GM23338 (cell line): ENCODE results near the gene CFAP299. TPM values are rescaled to one million over a fixed set of nuclear protein-coding genes. Genes with fewer than 3 reads are reported as not detected.
A peak's percentile ranks its signal among the peaks of the same experiment; 100 is the strongest.
"Not testable (repeated sequence)": the region's sequence is repeated elsewhere in the genome, so short reads cannot be mapped to it uniquely, and the experiment has no call there.

ENCODE experiments used
- ATAC-seq: fragments of 200-7000 bp; cut with Tn5 transposase; 3 replicates; pipeline ENCODE4 v1.9.1; 2020
- DNase-seq: peaks from one replicate; pipeline ENCODE4 v3.0.0-alpha.2; 2015; ENCODE audit warnings: low spot score
- H2AFZ ChIP-seq: fragments of 200-600 bp; sonication (generic); 2 replicates; pipeline ENCODE4 v1.8.0; 2016; ENCODE audit warnings: antibody characterized with exemption, mild to moderate bottlenecking, moderate library complexity
- H3F3A ChIP-seq: fragments of 200-600 bp; sonication (generic); replicated peaks from 2 replicates; pipeline ENCODE4 v1.8.0; 2017; ENCODE audit warnings: antibody characterized with exemption, mixed run types, low read depth
- H3K27ac ChIP-seq: fragments of 200-600 bp; sonication (generic); 2 replicates; pipeline ENCODE4 v1.6.1; 2016; ENCODE audit warnings: low read depth
- H3K27me3 ChIP-seq: fragments of 200-600 bp; sonication (generic); 2 replicates; pipeline ENCODE4 v1.8.0; 2016; ENCODE audit warnings: mild to moderate bottlenecking, mixed run types, moderate library complexity; ENCODE audit not compliant: insufficient read depth
- H3K36me3 ChIP-seq: fragments of 200-600 bp; sonication (generic); 2 replicates; pipeline ENCODE4 v1.8.0; 2016; ENCODE audit warnings: mild to moderate bottlenecking; ENCODE audit not compliant: insufficient read depth
- H3K4me1 ChIP-seq: fragments of 200-600 bp; sonication (generic); 2 replicates; pipeline ENCODE4 v1.8.0; 2016; ENCODE audit warnings: mild to moderate bottlenecking, moderate library complexity; ENCODE audit not compliant: insufficient read depth
- H3K4me2 ChIP-seq: fragments of 200-600 bp; sonication (generic); 2 replicates; pipeline ENCODE4 v1.7.1; 2017; ENCODE audit warnings: mixed run types
- H3K4me3 ChIP-seq: fragments of 200-600 bp; sonication (generic); 2 replicates; pipeline ENCODE4 v1.6.1; 2016; ENCODE audit warnings: mixed run types
- H3K79me2 ChIP-seq: fragments of 200-600 bp; sonication (generic); replicated peaks from 2 replicates; pipeline ENCODE4 v1.8.0; 2017; ENCODE audit warnings: mild to moderate bottlenecking; ENCODE audit not compliant: insufficient read depth
- H3K9me2 ChIP-seq: fragments of 200-600 bp; sonication (generic); 2 replicates; pipeline ENCODE4 v1.8.0; 2017; ENCODE audit not compliant: insufficient read depth
- H4K20me1 ChIP-seq: fragments of 200-600 bp; sonication (generic); replicated peaks from 2 replicates; pipeline ENCODE4 v1.8.0; 2017; ENCODE audit warnings: mild to moderate bottlenecking; ENCODE audit not compliant: insufficient read depth
- H3K27ac Mint-ChIP-seq: 2 replicates; pipeline ENCODE4 v1.8.0; 2020; ENCODE audit warnings: inconsistent platforms, mild to moderate bottlenecking, moderate library complexity, mixed read lengths
- H3K27me3 Mint-ChIP-seq: 3 replicates; pipeline ENCODE4 v1.8.0; 2022; ENCODE audit warnings: low read depth, mild to moderate bottlenecking, moderate library complexity, mixed read lengths, inconsistent platforms; ENCODE audit not compliant: insufficient read depth, poor library complexity
- H3K36me3 Mint-ChIP-seq: 3 replicates; pipeline ENCODE4 v1.8.0; 2021; ENCODE audit warnings: low read depth, mild to moderate bottlenecking, inconsistent platforms, moderate library complexity, mixed read lengths
- H3K4me1 Mint-ChIP-seq: 3 replicates; pipeline ENCODE4 v1.8.0; 2020; ENCODE audit warnings: mild to moderate bottlenecking, inconsistent platforms, mixed read lengths
- H3K4me3 Mint-ChIP-seq: 3 replicates; pipeline ENCODE4 v1.8.0; 2021; ENCODE audit warnings: moderate library complexity, mild to moderate bottlenecking, inconsistent platforms, mixed read lengths
- H3K9me3 Mint-ChIP-seq: 3 replicates; pipeline ENCODE4 v1.8.0; 2020; ENCODE audit warnings: moderate library complexity, mild to moderate bottlenecking, inconsistent platforms, mixed read lengths
- CREB1 ChIP-seq: fragments of 250-450 bp; sonication (Bioruptor Pico); IDR thresholded peaks from 2 replicates; pipeline ENCODE4 v1.5.0; 2020; ENCODE audit warnings: low read depth, mild to moderate bottlenecking, moderate library complexity
- EZH2 ChIP-seq: fragments of 200-600 bp; sonication (generic); IDR thresholded peaks from one replicate; pipeline ENCODE4 v1.8.0; 2017; ENCODE audit warnings: antibody characterized with exemption, mild to moderate bottlenecking, low read depth; ENCODE audit not compliant: unreplicated experiment
- NANOG ChIP-seq: IDR thresholded peaks from 2 replicates; pipeline ENCODE4 v1.6.1; 2016; ENCODE audit warnings: antibody characterized with exemption, borderline replicate concordance
- polyA plus RNA-seq: library from polyadenylated mRNA; unstranded; fragments of >200 nt; fragmentation: Nextera tagmentation; extraction: Ambion mirVana; gene quantifications from 2 replicates; pipeline ENCODE4 v1.2.1, GENCODE V29; 2016
- total RNA-seq: library from RNA; depleted of rRNA; stranded (reverse); fragments of >200 nt; shearing (Covaris generic); gene quantifications from 2 replicates; pipeline ENCODE4 v1.2.3, GENCODE V29; 2014
- TF ChIP-seq, protein P1 (sequence below): fragments of 250-450 bp; sonication (Bioruptor Pico); IDR thresholded peaks from 2 replicates; pipeline ENCODE4 v1.5.0; 2020; ENCODE audit warnings: mild to moderate bottlenecking, moderate library complexity

Gene CFAP299
- total and polyA plus RNA-seq, 2 experiments from 2014 or later: not detected

DNA sequence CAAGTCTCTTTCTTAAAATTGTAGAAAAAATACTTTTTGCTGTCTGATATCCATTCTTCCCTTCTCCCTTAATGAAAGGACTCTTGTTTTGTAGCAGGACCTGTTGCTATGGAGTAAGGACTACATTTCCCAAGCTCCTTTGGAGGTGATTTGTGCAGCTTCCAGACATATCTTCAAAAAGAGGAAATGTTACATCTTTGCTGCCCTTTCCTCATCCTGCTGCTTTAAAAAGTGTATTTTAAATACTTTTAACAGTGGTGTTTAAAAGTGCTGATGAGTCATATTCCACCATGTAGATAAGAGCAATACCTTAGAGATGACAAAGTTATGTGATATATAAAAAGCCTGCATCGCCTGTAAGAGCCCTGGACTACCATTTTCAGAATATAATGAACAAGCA, 98.7 kb downstream of the CFAP299 start:
- peak; percentile 22 for DNase-seq
- no peaks in the 10 kb centered on the region for H3K79me2 ChIP-seq
- Mint-ChIP-seq H3K4me1 (peaks cover 11% of the 10 kb centered on the region), H3K36me3 (no peaks in the 10 kb centered on the region), H3K9me3 (no peaks in the 10 kb centered on the region), H3K27ac (no peak overlapping the region), H3K4me3 (no peak overlapping the region), H3K27me3 (no peaks in the 10 kb centered on the region)
- H3K27me3 ChIP-seq: no peaks in the 10 kb centered on the region
- H2AFZ ChIP-seq: no peak overlapping the region
- no peak overlapping the region for H3K4me3 ChIP-seq
- no peak for ATAC-seq
- H3K4me2 ChIP-seq: no peak overlapping the region
- no peaks in the 10 kb centered on the region for H3F3A ChIP-seq
- no peaks in the 10 kb centered on the region for H3K9me2 ChIP-seq
- H3K4me1 ChIP-seq: peaks cover 3% of the 10 kb centered on the region
- H3K27ac ChIP-seq: no peak overlapping the region
- H4K20me1 ChIP-seq: no peaks in the 10 kb centered on the region
- H3K36me3 ChIP-seq: no peaks in the 10 kb centered on the region
- TF ChIP-seq NANOG (no peak), EZH2 (no peak)

DNA sequence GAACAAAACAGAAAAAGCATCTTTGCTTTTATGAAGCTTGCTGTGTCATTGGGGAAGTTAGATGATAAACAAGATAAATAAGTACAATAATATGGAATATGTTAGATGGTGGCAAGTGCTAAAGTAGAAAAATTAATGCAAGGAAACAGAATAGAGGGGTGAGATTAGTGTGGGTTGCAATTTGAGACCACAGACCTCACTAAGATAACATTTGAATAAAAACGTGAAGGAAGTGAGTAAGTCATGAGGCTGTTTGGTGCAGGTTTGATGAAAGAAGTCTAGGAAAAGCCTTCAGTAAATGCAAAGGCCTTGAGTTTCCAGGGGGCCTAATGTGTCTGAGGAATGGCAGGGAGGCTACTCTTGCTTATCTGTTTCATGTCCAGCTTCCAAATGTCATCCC, 102.5 kb downstream of the CFAP299 start:
- H3F3A ChIP-seq: no peaks in the 10 kb centered on the region
- DNase-seq (no peak), ATAC-seq (no peak)
- peaks cover 14% of the 10 kb centered on the region for H3K4me1 ChIP-seq
- Mint-ChIP-seq H3K36me3 (peaks cover 15% of the 10 kb centered on the region; the same call in 2 of the 3 replicates), H3K27ac (no peak overlapping the region), H3K27me3 (peaks cover 5% of the 10 kb centered on the region), H3K4me3 (no peak overlapping the region), H3K4me1 (peaks cover 15% of the 10 kb centered on the region), H3K9me3 (peaks cover 18% of the 10 kb centered on the region; the same call in 2 of the 3 replicates)
- H3K36me3 ChIP-seq: no peaks in the 10 kb centered on the region
- no peaks in the 10 kb centered on the region for H3K27me3 ChIP-seq
- no peak overlapping the region for H3K4me2 ChIP-seq
- no peak overlapping the region for H2AFZ ChIP-seq
- no peaks in the 10 kb centered on the region for H3K79me2 ChIP-seq
- H3K9me2 ChIP-seq: peaks cover 7% of the 10 kb centered on the region
- no peak overlapping the region for H3K4me3 ChIP-seq
- no peak overlapping the region for H3K27ac ChIP-seq
- H4K20me1 ChIP-seq: no peaks in the 10 kb centered on the region
- TF ChIP-seq CREB1 (CRISPR knock-in tag): no peak
- TF ChIP-seq, protein P1, sequence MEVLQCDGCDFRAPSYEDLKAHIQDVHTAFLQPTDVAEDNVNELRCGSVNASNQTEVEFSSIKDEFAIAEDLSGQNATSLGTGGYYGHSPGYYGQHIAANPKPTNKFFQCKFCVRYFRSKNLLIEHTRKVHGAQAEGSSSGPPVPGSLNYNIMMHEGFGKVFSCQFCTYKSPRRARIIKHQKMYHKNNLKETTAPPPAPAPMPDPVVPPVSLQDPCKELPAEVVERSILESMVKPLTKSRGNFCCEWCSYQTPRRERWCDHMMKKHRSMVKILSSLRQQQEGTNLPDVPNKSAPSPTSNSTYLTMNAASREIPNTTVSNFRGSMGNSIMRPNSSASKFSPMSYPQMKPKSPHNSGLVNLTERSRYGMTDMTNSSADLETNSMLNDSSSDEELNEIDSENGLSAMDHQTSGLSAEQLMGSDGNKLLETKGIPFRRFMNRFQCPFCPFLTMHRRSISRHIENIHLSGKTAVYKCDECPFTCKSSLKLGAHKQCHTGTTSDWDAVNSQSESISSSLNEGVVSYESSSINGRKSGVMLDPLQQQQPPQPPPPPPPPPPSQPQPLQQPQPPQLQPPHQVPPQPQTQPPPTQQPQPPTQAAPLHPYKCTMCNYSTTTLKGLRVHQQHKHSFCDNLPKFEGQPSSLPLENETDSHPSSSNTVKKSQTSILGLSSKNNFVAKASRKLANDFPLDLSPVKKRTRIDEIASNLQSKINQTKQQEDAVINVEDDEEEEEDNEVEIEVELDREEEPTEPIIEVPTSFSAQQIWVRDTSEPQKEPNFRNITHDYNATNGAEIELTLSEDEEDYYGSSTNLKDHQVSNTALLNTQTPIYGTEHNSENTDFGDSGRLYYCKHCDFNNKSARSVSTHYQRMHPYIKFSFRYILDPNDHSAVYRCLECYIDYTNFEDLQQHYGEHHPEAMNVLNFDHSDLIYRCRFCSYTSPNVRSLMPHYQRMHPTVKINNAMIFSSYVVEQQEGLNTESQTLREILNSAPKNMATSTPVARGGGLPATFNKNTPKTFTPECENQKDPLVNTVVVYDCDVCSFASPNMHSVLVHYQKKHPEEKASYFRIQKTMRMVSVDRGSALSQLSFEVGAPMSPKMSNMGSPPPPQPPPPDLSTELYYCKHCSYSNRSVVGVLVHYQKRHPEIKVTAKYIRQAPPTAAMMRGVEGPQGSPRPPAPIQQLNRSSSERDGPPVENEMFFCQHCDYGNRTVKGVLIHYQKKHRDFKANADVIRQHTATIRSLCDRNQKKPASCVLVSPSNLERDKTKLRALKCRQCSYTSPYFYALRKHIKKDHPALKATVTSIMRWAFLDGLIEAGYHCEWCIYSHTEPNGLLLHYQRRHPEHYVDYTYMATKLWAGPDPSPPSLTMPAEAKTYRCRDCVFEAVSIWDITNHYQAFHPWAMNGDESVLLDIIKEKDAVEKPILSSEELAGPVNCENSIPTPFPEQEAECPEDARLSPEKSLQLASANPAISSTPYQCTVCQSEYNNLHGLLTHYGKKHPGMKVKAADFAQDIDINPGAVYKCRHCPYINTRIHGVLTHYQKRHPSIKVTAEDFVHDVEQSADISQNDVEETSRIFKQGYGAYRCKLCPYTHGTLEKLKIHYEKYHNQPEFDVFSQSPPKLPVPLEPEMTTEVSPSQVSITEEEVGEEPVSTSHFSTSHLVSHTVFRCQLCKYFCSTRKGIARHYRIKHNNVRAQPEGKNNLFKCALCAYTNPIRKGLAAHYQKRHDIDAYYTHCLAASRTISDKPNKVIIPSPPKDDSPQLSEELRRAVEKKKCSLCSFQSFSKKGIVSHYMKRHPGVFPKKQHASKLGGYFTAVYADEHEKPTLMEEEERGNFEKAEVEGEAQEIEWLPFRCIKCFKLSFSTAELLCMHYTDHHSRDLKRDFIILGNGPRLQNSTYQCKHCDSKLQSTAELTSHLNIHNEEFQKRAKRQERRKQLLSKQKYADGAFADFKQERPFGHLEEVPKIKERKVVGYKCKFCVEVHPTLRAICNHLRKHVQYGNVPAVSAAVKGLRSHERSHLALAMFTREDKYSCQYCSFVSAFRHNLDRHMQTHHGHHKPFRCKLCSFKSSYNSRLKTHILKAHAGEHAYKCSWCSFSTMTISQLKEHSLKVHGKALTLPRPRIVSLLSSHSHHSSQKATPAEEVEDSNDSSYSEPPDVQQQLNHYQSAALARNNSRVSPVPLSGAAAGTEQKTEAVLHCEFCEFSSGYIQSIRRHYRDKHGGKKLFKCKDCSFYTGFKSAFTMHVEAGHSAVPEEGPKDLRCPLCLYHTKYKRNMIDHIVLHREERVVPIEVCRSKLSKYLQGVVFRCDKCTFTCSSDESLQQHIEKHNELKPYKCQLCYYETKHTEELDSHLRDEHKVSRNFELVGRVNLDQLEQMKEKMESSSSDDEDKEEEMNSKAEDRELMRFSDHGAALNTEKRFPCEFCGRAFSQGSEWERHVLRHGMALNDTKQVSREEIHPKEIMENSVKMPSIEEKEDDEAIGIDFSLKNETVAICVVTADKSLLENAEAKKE (CRISPR knock-in tag): no peak

DNA sequence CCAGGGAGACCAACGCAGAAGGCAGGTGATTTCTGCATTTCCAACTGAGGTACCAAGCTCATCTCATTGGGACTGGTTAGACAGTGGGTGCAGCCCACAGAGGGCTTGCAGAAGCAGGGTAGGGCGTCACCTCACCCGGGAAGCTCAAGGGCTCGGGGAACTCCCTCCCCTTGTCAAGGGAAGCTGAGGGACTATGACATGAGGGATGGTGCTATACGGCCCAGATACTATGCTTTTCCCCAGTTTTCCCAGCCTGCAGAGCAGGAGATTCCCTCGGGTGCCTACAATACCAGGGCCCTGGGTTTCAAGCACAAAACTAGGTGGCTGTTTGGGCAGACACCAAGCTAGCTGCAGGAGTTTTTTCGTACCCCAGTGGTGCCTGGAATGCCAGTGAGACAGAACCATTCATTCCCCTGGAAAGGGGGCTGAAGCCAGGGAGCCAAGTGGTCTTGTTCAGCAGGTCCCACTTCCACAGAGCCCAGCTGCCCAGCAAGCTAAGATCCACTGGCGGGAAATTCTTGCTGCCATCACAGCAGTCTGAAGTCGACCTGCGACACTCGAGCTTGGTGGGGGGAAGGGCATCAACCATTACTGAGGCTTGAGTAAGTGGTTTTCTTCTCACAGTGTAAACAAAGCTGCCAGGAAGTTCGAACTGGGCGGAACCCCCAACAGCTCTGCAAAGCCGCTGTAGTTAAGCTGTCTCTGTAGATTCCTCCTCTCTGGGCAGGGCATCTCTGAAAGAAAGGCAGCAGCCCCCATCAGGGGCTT, 103.9 kb downstream of the CFAP299 start:
- peak overlapping the region; percentile 71 for H3K4me2 ChIP-seq
- peak overlapping the region; percentile 97 for H2AFZ ChIP-seq
- Mint-ChIP-seq H3K9me3 (peaks cover 18% of the 10 kb centered on the region; the same call in 2 of the 3 replicates), H3K4me1 (peaks cover 15% of the 10 kb centered on the region), H3K36me3 (peaks cover 18% of the 10 kb centered on the region; the same call in 2 of the 3 replicates)
- H3K9me2 ChIP-seq, H3K27me3 ChIP-seq, H3K27ac ChIP-seq, H3F3A ChIP-seq, H3K27me3 Mint-ChIP-seq, H3K36me3 ChIP-seq, H3K79me2 ChIP-seq, H3K4me3 Mint-ChIP-seq, H3K27ac Mint-ChIP-seq, H4K20me1 ChIP-seq: not testable (repeated sequence)
- peaks cover 14% of the 10 kb centered on the region for H3K4me1 ChIP-seq
- H3K4me3 ChIP-seq: peak overlapping the region; percentile 34
- peak; percentile 66 for DNase-seq
- peak; percentile 80 for ATAC-seq
